ENCODE results near the gene C4BPA.

Gene C4BPA

GRCh38 chr1:207103892-207104373 lies at the start of gene C4BPA:
Gene C4BPA (plus strand): TSS chr1:207104233. CDS start chr1:207113026, 8,793 bp downstream.
- DNase-seq = peak; percentile 51

DNA sequence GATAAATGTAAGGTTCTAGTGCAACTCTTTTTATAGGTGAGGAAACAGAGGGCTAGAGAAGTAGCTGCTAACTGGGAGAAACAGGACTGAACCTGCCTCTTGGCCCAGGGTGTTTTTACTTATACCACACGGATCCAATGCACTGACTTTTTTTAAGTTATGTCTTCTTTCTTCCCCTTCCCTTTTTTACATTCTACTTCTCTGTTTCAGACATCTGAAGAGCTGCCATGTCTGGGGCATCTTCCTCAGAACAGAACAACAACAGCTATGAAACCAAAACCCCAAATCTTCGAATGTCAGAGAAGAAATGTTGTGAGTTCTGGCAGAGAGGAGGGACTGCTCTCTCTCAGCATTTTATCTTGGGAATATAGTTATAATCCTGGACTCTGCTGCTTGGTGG lies 49.5 kb upstream of the C4BPA start:
- peak; percentile 79 for DNase-seq

DNA sequence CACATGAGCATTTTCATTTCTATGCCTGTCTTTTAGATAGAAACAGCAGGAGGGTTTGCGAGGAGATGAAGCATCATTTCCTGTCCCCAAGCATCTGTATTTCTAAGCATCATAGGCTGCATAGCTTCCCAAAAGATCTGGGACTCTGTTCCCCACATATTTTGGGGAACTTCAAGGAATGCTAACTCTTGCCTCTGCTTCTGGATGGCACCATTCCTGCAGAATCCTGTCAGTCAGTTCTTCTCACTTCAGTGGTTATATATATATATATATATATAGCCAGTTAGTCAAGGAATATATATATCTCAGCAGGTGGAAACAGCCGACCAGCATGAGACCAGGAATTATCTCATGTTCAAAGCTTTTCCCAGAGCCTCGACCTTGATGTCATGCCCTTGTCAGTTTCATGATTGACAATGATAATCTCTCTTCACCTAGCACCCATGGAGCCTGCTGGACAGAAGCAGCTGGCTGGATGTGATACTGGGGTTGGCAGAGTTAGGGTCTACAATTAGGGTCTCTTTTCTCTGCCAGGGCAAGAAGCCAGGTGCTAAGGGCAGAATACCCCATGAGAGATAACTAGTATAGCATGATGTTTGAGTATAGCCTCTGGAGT lies 48.5 kb upstream of the C4BPA start:
- DNase-seq = no peak

DNA sequence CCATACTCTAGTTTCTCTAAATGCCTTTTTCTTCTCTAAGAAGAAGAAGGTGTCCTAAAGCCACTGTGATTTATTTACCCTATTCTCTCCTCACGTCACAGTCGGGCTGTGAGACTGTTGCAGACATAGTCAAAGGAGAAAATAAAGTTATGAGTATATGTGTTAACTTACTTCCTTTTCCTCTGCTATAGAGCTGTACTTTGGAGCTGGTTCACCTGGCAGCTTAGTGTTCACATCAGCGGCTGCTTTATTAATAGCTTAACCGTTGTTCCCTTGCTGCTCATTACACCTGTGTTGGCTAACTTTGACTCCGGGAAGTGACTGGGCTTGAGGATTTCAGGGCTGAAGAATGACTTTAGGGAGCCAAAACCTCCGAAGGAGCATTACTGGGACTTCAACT lies 47.4 kb upstream of the C4BPA start:
- no peak for DNase-seq

GRCh38 chr1:207058252-207058651 lies 45.8 kb upstream of the C4BPA start:
- DNase-seq = no peak

DNA sequence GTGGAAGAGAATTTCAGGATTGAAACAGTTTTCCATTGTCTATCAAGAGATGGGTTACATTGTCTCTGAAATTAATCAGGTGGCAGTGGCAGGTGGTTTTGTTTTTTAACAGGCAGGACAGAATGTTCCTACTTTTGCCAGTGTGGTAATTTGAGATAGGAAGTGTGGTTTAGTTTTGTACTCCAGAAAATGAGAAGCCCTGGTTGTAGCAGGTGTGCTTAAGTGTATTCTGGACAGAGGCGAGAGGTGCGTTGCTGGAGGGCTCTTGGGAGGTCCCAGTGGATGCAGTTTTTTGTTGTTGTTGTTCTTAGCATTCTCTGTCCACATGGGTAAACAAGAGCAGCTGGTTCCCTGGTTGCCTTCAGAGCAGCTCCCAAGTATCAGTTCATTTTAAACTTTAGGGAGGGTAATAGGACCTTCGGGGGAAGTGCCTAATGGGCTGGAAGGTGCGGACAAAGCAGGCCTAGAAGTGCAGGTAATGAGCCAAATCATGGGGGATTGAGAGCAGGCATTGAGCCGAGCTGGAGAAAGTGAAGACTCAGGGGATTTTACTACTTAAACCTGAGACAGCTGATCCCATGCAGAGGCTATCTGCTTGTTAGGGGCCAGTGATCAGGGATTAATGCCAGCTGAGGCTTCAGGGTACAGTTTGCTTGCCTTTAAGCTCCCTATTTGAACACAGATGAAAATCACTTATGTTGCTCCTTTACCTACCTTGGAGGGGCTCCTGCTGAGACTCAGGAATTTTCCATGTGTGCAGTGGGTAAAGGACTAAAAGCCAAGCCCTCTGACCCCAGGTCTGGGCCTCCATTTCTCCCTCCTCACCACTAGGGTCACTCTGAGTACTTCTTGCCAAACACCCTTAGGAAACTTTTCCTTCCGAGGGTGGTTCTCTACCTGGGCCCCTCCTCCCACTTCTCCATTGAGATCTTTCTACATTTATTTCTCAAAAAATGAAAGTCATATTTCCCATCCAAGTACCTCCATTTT lies 44.9 kb upstream of the C4BPA start:
- DNase-seq = no peak

GRCh38 chr1:207059881-207060280 lies 44.2 kb upstream of the C4BPA start:
- no peak for DNase-seq

DNA sequence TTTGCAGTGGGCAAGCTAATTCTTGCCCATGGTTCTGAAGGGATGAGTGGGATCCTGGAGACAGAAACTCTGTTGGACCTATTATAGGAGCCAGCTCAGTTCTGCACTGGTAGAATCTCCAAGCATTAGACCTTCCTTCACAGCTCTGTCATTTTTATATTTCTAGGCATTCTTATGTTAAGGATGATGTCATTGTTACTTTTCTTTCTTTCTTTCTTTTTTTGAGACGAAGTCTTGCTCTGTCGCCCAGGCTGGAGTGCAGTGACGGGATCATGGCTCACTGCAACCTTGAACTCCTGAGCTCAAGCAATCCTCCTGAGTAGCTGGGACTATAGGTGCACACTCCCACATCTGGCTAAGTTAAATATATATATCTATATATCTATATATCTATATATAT lies 43.4 kb upstream of the C4BPA start:
- no peak for DNase-seq

- no peak for DNase-seq
Measured at GRCh38 chr1:207062058-207062457, 42.0 kb upstream of the C4BPA start.

GRCh38 chr1:207063014-207063413 lies 41.0 kb upstream of the C4BPA start:
- no peak for DNase-seq

GRCh38 chr1:207064561-207064960 lies 39.5 kb upstream of the C4BPA start:
- no peak for DNase-seq

- DNase-seq = no peak
Measured at GRCh38 chr1:207067185-207067584, 36.8 kb upstream of the C4BPA start.

DNA sequence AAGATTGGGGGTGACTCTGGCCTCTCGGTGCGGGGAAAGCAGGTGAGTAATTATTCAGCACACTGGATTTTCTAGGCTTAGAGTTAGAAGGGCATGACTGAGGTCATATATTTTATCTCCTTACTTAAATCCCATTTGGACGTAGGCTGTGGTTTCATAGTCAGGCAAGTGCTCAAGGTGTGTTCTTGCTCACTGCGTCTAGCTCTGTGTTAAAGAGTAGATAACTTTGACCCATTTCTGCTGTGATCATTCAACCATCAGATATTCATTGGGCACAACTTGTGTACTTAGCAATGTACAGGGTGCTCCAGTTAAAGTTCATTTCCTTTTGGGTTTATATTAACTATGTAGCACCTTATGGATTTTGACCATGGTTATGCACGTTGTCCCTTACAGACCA lies 36.4 kb upstream of the C4BPA start:
- no peak for DNase-seq

GRCh38 chr1:207069061-207069460 lies 35.0 kb upstream of the C4BPA start:
- DNase-seq = peak; percentile 94

DNA sequence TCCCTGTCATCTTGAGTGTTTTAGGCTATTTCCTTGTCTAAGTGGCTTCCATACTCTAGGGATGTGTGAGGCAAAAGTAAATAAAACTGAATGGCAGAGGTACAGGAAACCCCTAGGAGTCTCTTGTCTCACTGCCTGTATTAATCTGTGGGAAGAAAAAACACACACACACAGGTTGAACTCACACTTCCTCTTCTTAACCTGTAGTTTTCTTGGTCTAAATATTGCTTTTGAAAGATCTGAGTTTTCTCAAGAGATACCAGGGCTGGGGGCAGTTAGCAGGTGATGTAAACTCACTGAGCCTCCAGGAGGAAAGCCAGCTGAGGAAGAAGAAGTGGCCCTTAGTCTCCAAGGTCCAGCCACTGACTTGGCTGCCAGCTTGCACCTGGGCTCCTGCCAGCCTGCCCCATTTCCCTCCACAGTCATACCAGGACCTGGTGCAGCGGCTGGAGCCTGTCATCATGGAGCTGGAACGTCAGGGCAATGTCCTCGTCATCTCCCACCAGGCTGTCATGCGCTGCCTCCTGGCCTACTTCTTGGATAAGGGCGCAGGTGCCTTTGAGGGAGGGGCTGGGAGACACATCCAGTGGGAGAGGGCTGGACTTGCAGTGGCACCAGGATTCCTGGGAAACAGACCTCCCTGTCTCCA lies 34.1 kb upstream of the C4BPA start:
- no peak for DNase-seq

GRCh38 chr1:207070811-207071210 lies 33.2 kb upstream of the C4BPA start:
- DNase-seq = peak; percentile 95

- no peak for DNase-seq
Measured at GRCh38 chr1:207071426-207071825, 32.6 kb upstream of the C4BPA start.

- no peak for DNase-seq
Measured at GRCh38 chr1:207072233-207072632, 31.8 kb upstream of the C4BPA start.

GRCh38 chr1:207073906-207074820 lies 29.9 kb upstream of the C4BPA start:
- DNase-seq = no peak

- no peak for DNase-seq
Measured at GRCh38 chr1:207076181-207076955, 27.7 kb upstream of the C4BPA start.

- no peak for DNase-seq
Measured at GRCh38 chr1:207077012-207077411, 27.0 kb upstream of the C4BPA start.
